Activated T-cell treated with anti-CD3 and anti-CD28 coated beads, Interleukin-2, amount 50 U/mL, for 1 hour (primary cell): Measurements from ENCODE around the gene SLIT2.

Experiments used
- DNase-seq: peaks from one replicate; pipeline ENCODE4 v3.0.0-alpha.2; 2020

The SLIT2 gene

GRCh38 chr4:20266215-20267082 lies 14.7 kb downstream of the SLIT2 start:
- DNase-seq: no peak

- DNase-seq: no peak
Observed at GRCh38 chr4:20268028-20268427, 16.3 kb downstream of the SLIT2 start.

- no peak for DNase-seq
Observed at GRCh38 chr4:20269320-20269719, 17.6 kb downstream of the SLIT2 start.

- no peak for DNase-seq
Observed at GRCh38 chr4:20271950-20272349, 20.2 kb downstream of the SLIT2 start.

- DNase-seq: no peak
Observed at GRCh38 chr4:20272411-20272872, 20.7 kb downstream of the SLIT2 start.

GRCh38 chr4:20273793-20274192 lies 22.1 kb downstream of the SLIT2 start:
- DNase-seq: no peak

- DNase-seq: no peak
Observed at GRCh38 chr4:20276848-20277247, 25.1 kb downstream of the SLIT2 start.

GRCh38 chr4:20278195-20278594 lies 26.5 kb downstream of the SLIT2 start:
- DNase-seq: no peak

GRCh38 chr4:20279381-20279780 lies 27.7 kb downstream of the SLIT2 start:
- no peak for DNase-seq

GRCh38 chr4:20281453-20281852 lies 29.7 kb downstream of the SLIT2 start:
- no peak for DNase-seq

- no peak for DNase-seq
Observed at GRCh38 chr4:20283039-20283438, 31.3 kb downstream of the SLIT2 start.

- no peak for DNase-seq
Observed at GRCh38 chr4:20284990-20285389, 33.3 kb downstream of the SLIT2 start.

GRCh38 chr4:20287246-20287645 lies 35.5 kb downstream of the SLIT2 start:
- no peak for DNase-seq

GRCh38 chr4:20288047-20288650 lies 36.4 kb downstream of the SLIT2 start:
- DNase-seq: no peak

- no peak for DNase-seq
Observed at GRCh38 chr4:20288846-20289512, 37.3 kb downstream of the SLIT2 start.

GRCh38 chr4:20289782-20290181 lies 38.1 kb downstream of the SLIT2 start:
- no peak for DNase-seq

GRCh38 chr4:20292739-20293138 lies 41.0 kb downstream of the SLIT2 start:
- no peak for DNase-seq

- DNase-seq: no peak
Observed at GRCh38 chr4:20297261-20297660, 45.6 kb downstream of the SLIT2 start.

- DNase-seq: no peak
Observed at GRCh38 chr4:20297783-20298182, 46.1 kb downstream of the SLIT2 start.

- no peak for DNase-seq
Observed at GRCh38 chr4:20298455-20298854, 46.8 kb downstream of the SLIT2 start.

- no peak for DNase-seq
Observed at GRCh38 chr4:20298986-20299385, 47.3 kb downstream of the SLIT2 start.

- no peak for DNase-seq
Observed at GRCh38 chr4:20299515-20299914, 47.8 kb downstream of the SLIT2 start.

- DNase-seq: no peak
Observed at GRCh38 chr4:20301161-20301560, 49.5 kb downstream of the SLIT2 start.
